DMS153 (cell line): ENCODE data around the gene OR10T2.
A peak's percentile ranks its signal among the peaks of the same experiment; 100 is the strongest.
"Not testable (repeated sequence)": the region's sequence is repeated elsewhere in the genome, so short reads cannot be mapped to it uniquely, and the experiment has no call there.

Experiments used
- DNase-seq: peaks from one replicate; lab custom pipeline; 2025; lab: John Stamatoyannopoulos, UW

The OR10T2 gene, protein sequence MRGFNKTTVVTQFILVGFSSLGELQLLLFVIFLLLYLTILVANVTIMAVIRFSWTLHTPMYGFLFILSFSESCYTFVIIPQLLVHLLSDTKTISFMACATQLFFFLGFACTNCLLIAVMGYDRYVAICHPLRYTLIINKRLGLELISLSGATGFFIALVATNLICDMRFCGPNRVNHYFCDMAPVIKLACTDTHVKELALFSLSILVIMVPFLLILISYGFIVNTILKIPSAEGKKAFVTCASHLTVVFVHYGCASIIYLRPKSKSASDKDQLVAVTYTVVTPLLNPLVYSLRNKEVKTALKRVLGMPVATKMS

DNA sequence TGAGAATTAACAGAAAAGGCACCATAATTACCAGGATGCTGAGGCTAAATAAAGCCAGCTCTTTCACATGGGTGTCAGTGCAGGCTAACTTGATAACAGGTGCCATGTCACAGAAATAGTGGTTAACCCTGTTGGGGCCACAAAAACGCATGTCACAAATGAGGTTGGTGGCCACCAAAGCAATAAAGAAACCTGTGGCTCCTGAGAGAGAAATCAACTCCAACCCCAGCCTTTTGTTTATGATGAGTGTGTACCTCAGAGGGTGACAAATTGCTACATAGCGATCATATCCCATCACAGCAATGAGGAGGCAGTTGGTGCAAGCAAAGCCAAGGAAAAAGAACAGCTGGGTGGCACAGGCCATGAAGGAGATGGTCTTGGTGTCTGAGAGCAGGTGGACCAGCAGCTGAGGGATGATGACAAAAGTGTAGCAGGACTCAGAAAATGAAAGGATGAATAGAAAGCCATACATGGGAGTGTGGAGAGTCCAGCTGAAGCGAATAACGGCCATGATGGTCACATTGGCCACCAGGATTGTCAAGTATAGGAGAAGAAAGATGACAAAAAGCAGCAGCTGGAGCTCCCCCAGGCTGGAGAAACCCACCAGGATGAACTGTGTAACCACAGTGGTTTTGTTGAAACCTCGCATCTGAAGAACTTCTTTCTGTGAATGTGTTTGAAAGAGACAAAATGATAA, at the start of gene OR10T2:
OR10T2 (minus strand) TSS at position 649 of the 697 bp plus-strand sequence; CDS start at position 649, 0 bp downstream.
- DNase-seq: no peak

DNA sequence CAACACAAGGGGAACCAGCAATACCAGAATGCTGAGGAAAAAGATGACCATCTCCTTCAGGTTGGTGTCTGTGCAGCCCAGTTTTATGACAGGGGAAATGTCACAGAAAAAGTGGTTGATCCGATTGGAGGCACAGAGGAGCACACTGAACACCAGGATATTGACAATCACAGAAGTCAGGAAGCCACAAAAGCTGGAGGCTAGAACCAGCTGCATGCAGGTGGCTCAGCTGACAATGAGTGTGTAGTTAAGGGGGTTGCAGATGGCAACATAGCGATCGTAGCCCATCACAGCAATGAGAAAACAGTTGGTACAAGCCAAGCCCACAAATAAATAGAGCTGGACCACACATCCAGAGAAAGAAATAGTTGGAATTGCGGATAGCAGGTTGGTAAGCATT, 46.1 kb upstream of the OR10T2 start:
- DNase-seq: no peak

DNA sequence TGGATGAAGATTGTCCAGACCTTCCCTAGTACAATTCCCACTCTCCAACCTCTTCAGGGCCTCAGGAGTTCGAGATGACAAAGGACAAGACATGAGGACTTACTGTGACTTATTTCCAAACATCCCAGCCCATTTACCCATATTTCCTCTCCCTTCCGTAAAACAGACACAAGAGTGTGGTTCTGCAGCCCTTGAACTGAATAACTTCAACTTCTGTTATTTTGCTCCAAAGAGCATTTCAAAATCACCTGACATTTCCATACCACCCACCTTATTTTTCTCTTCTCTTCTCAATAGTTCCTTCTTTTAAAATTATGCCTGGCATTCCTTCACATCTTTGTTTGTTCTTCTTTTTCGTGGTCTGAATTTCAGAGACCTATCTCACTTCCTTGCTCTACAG, 35.5 kb upstream of the OR10T2 start:
- DNase-seq: no peak

DNA sequence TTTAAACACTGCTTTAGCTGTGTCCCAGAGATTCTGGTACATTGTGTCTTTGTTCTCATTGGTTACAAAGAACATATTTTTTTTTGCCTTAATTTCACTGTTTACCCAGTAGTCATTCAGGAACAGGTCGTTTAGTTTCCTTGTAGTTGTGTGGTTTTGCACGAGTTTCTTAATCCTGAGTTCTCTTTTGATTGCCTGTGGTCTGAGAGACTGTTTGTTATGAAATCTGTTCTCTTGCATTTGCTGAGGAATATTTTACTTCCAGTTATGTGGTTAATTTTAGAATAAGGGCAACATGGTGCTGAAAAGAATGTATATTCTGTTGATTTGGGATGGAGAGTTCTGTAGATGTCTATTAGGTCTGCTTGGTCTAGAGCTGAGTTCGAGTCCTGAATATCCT, 30.9 kb upstream of the OR10T2 start:
- not testable (repeated sequence) for DNase-seq

DNA sequence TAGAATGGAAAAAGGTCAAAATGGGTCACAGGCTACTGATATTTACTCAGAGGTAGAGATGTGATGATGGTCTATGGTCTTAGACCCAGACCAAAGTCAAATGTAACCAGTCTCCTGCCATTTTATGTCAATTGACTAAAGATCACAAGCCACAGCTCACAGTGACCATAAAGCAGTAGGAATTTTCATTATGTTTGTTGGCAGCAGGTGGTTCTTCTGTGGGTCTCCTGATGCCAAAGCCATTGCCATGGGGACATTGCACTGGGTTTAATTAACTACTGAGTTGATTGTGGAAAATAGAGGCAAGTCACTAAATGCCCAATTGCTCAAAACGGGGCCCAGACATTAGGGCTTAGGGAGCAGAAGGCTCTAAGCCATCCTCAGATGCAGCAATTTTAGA, 26.9 kb upstream of the OR10T2 start, which contains the start of gene OR10K2:
OR10K2 (minus strand) TSS at position 101 of the 400 bp plus-strand sequence. CDS start 5,371 bp downstream, outside the sequence.
- DNase-seq: no peak

DNA sequence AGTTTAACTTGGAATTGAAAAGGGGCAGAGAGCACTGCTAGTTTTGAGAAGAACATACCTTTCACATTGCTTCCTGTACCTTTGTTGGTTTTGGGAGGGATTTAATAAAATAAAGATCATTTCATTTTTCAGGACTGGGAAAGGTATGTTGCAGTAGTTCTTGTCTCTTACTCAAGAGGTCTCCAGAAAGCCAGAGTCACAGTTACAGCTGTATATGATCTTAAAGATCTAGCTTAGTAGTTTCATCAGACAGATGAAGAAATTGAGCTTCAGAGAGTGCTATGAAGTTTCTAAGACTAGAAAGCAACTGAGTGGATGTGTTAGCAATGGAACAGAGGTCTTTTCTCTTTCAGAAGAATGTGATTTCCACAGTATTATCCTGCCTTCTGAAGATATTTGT, 25.8 kb upstream of the OR10T2 start:
- no peak for DNase-seq

DNA sequence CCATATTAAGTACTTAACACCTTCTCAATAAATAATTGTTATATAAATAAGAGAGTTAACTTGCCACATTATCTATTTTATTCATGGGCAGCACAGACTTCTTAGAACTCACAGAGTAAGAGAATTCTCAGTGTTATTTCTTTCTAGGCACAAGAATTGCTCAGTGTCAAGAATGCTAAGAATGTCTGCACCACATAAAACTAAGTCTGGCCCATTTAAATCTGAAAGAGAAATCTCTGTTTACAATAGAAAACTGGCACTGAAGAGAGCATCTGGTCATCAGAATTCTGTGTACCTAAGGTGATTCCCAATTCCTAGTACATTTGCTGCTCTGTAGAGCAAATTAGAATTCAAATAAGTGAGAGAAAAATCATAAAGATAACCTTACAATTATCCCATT, 22.9 kb upstream of the OR10T2 start:
- DNase-seq: no peak

DNA sequence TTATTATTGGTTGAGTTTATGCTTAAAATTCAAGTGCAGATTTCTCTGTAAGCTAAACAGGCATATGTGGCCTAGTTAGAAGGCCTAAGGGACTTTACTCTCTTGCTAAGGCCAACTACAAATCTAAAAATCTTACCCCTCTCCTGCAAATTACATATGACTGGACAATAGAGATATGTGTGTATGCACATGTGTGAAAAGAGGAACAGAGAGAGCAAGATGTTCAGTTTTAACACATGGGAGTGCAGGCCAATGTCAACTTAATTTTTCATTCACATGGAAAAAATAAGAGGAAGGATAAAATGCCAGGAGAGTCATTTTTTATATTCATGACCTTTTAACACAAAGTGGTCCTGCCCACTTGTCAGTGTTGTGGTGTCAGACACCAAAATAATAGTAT, 18.3 kb upstream of the OR10T2 start:
- DNase-seq: no peak

DNA sequence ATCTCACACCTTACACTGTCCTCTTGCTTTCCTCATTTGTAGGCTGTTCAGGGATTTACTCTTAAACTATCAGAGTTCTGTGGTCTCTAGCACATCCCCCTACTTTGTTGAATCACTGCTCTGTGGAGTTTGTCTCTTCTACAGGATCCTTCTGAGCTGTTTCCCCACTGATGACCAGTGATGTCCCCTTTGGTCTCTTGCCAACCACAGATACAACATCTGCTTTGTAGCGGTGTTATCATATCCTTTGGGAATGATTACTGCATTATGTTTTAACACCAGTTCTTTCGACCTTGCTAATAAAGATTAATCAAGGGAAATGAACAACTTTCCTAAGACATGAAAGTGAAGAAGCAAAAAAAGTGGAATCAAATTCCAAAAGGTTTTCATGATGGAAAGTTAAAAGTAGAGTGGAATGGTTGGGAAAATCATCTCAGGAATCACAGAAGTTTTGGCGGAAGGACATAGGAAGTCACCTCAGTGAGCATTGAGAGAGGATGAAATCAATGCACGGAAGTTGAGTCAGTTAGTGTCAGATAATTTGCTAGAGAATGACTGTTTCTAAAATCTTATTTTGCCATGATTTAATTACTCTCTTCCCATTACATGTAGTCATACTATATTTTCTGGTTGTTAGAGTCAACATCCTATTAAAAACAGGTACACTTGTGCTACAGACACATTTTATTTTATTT, 15.5 kb upstream of the OR10T2 start:
- no peak for DNase-seq

DNA sequence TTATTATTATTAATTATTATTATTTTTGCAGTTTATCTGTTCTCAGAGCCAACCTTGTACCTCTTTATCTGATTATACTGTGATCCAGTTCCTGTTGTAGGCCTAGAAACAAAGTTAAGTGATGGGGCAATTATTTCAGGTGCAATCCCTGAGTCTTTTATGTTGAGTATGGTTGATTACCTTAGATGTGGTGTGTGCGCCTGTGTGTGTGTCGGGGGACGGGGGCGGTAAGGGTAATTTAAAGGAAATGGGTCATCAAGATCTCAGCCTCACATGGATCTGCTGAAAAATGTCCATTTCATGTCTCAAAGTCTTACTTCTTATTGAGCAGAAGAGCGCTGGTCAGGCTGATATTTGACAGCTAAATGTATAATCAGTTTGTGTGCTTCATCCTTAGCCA, 7.8 kb upstream of the OR10T2 start:
- no peak for DNase-seq

DNA sequence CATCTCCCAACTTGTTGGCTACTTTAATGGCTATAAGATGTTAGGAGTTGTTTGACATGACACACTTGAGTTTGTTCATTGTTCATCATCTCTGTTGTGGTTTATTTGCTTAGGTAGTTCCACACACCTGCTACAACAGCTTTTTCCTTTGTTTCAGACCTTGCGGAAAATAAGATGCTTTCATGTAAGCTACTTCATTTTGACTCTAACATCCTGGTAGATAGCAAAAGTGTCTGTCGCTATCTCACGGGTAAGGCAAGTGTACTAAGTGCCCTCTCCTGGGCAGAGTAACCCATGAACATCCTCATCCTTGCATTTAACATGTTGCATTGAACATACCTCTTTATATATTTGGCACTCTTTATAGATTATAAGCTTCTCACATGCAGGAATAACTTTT, 1.6 kb upstream of the OR10T2 start:
- no peak for DNase-seq

DNA sequence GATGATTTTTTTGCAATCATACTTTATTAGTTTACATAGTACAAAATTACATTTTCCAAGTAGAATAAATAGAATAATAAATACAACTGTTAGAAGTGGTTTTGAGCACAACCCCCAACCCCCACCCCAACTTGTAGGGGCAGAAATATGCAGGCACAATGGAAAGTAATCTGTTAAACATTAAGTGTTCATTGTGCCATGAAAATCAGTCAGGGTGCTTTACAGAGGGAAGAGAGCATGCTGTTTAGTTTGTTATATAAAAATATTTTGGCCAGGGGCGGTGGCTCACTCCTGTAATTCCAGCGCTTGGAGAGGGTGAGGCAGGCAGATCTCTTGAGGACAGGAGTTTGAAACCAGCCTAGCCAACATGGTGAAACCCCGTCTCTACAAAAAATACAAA, 2.6 kb downstream of the OR10T2 start:
- no peak for DNase-seq

DNA sequence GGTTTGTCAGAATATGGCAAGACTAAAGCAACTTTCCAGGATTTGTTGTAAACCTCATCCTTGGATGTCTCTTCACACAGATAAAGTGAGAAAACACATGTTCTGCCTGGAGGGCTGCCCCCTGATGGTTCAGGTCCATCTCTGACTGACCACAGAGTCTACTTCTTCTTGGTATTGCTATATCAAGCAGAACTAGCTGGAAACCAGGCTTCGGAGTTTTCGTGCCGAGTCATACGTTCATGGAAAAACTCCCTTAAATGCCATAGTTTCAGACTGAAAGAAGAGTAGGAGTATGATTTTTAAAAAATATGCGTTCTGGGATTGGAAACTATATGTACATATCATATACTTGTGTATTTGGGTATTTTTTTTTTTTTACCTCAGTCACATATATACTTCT, 5.8 kb downstream of the OR10T2 start:
- no peak for DNase-seq

DNA sequence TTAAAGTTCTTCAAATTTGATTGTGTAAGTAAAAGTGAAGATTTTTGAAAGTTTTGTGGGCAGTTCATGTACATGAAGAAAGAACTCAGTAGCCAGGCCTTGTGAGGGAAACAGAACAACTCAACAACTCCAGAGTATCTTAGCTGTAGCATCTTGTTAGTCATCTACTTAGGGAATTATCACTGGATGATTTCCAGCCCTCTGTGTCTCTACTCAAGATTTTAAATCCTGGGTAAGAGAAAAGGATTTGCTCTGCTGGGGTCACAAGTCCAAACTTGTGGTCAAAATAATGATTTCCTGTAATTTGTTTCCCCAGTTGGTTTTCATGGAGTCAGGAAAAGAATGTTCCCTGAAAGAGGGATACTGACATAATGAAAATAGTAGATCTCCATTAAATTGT, 8.2 kb downstream of the OR10T2 start:
- no peak for DNase-seq

DNA sequence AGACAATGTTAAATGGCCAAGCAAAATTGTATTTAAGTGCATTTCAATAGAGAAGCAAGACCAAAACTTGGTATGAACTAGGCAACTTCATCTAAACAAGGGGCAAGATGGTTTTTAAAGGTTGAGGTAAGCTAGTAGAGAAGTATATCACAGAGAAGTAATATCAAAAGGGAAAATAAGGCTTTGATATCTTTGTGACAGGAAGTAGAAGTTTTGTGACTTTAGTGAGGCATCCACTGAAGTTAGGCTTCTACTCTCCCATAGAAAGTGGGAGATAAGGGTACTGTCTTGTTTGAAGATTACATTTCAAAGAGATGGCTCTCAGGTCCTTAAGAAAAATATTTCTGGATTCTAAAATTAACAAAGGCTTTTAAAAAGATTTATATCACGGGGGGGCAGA, 8.9 kb downstream of the OR10T2 start:
- DNase-seq: no peak

DNA sequence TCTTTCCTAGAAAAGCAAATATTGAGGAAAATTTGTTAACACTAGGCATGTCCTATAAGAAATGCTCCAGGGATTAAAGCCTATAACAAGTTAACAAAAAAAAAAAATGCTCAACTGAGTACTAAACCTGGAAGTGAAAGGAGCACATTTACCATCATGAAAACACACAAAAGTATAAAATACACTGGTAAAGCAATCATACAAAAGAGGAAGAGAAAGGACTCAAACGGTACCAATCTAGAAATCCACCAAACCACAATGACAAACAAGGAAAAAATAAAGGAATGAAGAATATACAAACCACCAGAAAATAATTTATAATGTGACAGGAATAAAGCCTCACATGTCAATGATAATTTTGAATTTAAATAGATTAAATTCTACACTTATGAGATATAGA, 24.4 kb downstream of the OR10T2 start:
- DNase-seq: no peak

DNA sequence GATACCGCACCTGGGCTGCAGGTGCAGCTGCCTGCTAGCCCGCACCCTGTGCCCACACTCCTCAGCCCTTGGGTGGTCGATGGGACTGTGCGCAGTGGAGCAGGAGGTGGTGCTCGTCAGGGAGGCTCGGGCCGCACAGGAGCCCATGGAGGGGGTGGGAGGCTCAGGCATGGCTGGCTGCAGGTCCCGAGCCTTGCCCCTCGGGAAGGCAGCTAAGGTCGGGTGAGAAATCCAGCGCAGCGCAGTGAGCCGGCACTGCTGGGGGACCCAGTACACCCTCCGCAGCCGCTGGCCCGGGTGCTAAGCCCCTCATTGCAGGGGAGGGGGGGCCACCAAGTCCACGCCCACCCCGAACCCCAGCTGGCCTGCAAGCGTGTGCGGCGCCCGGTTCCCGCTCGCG, 25.2 kb downstream of the OR10T2 start:
- DNase-seq: not testable (repeated sequence)

DNA sequence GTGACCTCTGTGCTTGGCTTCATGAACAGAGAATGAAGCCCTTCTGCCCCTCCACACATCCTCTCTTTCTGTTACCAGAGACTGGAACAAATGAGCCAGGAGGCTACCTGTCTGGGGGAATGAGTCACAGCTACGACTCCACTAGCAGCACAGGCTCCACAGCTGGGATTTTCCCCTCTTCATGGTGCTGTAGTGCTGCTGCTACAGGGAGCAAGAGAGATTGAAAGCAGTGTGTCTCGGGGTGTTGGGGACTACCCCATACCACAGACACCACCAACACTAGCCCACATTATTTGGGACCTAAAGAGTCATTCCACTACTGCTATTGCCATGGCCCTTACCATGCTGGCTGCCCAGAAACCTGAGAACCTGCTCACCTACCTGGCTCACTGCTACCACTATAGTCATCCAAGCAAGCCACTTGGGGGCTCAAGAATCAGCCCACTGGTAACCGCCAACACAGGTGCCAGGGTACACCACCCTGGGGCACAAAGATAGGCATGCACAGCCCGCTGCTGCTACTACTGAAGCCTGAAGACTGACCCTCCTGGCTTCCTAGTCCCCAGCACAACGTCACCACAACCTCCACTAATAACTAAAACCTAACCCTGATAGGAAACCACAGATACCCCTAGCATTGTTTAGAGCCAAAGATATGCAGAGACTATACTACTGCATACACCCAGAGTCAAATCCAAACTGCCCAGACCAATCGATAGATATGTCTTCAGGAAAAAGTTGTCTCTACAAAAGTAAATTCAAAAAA, 27.9 kb downstream of the OR10T2 start:
- DNase-seq: no peak

DNA sequence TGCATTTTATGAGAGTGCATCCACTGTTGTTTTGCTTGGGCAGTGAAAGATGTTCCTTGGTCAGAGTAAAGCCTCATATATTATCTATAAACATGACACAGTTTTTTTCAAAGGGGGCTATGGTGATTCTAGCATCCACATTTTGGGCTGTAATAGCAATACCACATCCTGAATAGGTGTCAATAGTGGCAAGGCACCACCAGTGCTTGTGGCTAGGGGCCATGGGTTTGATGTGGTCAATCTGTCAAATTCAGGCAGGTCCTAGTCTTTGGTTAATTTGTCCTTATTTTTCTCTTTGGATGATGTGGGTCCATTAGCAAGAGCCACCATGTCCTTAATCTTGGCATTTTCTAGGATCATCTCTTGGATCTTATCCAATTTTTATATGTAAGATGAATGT, 32.5 kb downstream of the OR10T2 start:
- DNase-seq: no peak

DNA sequence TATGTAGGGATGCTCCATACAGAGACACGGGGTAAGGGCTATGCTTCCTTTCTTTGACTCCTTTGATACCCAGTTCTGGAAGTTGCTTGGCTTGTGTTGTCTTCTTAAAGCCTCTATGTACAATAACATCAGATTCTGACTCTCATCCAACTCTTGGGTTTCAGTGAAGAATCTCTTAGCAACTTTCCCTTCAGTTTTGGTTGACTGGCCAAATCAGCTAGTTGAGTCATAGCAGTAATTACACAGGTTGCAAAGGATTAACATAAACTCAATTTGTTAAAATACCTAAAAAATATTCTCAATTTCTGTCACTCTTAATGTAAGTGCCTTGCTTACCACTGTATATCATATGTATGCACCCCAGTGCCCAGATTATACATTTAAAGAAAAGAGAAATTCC, 36.3 kb downstream of the OR10T2 start:
- no peak for DNase-seq

DNA sequence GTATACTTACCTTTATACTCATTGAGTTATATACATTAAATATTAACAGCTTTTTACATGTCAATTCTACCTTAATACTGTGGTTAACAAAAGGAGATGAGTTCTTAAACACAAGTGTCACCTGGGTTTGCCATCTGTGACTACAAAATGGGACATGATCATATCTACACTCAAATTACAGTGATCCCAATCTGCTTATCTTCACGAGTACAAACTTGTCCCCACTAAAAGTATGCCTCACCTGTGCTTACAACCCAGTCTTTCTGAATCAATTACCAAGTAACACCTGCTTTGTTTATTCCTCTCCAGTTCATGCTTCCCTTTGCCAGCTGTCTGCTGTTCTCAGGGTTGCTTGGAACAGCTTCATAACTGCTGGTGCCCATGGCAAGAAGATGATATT, 36.8 kb downstream of the OR10T2 start:
- DNase-seq: peak; percentile 17

DNA sequence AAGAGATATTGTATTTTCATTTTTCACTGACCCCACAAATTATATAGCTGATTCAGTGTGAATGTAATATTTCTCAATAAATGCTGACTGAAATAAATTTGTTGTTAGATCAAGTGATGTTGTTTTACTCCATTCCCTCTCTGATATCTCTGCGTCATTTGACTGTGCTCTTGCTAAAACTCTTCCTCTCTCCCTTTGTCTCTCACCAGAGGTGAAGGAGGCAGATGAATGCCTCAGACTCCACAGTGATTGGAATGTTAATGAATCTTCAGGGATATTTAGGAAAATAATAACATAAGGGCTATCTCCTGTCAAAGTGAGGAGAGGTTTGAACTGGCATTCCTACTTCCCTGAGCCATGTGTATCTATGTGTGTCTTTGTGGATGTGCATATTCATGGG, 41.8 kb downstream of the OR10T2 start:
- DNase-seq: no peak
